Vagina (tissue), 2 donors: ENCODE data around the gene MAGOHB.

ENCODE experiments used
- POLR2AphosphoS5 ChIP-seq, 2 donors: sonication (generic); formaldehyde crosslinking; IDR thresholded peaks; one replicate each; pipeline ENCODE4 v1.9.0; 2017; ENCODE audit warnings: antibody characterized with exemption in 2 of 2, mild to moderate bottlenecking in 2 of 2, low read depth in 1 of 2; ENCODE audit not compliant: insufficient read depth in 1 of 2
- TF ChIP-seq, protein P1 (sequence below), 3 experiments: fragments of 450-650 bp in 2 of 3; fragments of 200-600 bp in 1 of 3; sonication (generic) in 1 of 3; IDR thresholded peaks; one replicate each; pipeline ENCODE4 v1.5.1; 2017 to 2019; ENCODE audit warnings: antibody characterized with exemption in 3 of 3, mild to moderate bottlenecking in 2 of 3, moderate library complexity in 2 of 3

DNA sequence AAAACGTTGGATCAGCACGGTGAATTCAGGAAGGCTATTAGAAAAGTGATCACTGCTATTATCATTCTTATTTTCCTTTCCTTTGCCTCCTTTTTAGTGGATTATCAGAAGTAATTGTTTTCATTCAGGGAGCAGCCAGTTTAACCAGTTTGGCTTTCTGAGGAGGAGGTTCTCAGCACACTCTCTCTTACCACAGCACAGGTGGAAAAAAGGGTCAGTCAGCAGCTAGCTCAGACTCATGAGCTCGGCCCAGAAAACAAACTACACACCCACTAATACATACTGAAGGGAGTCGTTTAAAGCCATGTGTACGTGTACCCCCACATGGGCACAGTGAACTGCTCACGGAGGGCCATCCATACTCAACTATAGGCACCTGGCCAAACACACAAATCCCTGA lies 23.2 kb upstream of the MAGOHB start:
- TF ChIP-seq POLR2AphosphoS5 (IDR thresholded peaks at IDR 0.05; ENCODE audit: insufficient read depth in 1 of 2, low read depth in 1 of 2) = no peak
- TF ChIP-seq, protein P1, sequence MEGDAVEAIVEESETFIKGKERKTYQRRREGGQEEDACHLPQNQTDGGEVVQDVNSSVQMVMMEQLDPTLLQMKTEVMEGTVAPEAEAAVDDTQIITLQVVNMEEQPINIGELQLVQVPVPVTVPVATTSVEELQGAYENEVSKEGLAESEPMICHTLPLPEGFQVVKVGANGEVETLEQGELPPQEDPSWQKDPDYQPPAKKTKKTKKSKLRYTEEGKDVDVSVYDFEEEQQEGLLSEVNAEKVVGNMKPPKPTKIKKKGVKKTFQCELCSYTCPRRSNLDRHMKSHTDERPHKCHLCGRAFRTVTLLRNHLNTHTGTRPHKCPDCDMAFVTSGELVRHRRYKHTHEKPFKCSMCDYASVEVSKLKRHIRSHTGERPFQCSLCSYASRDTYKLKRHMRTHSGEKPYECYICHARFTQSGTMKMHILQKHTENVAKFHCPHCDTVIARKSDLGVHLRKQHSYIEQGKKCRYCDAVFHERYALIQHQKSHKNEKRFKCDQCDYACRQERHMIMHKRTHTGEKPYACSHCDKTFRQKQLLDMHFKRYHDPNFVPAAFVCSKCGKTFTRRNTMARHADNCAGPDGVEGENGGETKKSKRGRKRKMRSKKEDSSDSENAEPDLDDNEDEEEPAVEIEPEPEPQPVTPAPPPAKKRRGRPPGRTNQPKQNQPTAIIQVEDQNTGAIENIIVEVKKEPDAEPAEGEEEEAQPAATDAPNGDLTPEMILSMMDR (IDR thresholded peaks at IDR 0.05) = no peak
